Erythroblast (primary cell): ENCODE results near the gene ZNF354C.

Experiments
- GATA1 ChIP-seq: IDR thresholded peaks from 2 replicates; pipeline ENCODE4 v1.6.1; 2011; ENCODE audit warnings: low read depth, mild to moderate bottlenecking, control low read depth, low read length, moderate library complexity
- POLR2A ChIP-seq: IDR thresholded peaks from 2 replicates; pipeline ENCODE4 v1.6.1; 2011; ENCODE audit warnings: mild to moderate bottlenecking, low read length

DNA sequence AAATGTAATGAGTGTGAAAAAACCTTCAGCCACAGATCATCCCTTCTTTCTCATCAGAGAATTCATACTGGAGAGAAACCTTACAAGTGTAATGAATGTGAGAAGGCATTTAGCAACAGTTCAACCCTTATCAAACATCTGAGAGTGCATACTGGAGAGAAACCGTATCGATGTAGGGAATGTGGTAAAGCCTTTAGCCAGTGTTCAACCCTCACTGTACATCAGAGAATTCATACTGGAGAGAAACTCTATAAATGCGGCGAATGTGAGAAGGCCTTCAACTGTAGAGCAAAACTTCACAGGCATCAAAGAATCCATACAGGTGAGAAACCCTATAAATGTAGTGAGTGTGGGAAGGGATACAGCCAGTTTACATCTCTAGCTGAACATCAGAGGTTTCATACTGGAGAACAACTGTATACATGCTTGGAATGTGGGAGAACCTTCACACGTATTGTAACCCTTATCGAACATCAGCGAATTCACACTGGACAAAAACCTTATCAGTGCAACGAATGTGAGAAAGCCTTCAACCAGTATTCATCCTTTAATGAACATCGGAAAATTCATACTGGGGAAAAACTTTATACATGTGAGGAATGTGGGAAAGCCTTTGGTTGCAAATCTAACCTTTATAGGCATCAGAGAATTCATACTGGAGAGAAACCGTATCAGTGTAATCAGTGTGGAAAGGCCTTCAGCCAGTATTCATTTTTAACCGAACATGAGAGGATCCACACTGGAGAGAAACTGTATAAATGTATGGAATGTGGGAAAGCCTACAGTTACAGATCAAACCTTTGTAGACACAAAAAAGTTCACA is 19.2 kb downstream of the ZNF354C start:
- TF ChIP-seq POLR2A (no peak), GATA1 (no peak)
